Caco-2 (cell line): ENCODE results near the gene RBFOX1. TPM values are rescaled to one million over a fixed set of nuclear protein-coding genes. Genes with fewer than 3 reads are reported as not detected.

Source experiments
- BruUV-seq: library from RNA; stranded (reverse); fragments of 400-500 nt; replicated peaks from 2 replicates; lab custom pipeline; 2021; lab: Mats Ljungman, UMichigan
- CTCF ChIA-PET: fragments of 300-600 bp; sonication (Branson Sonifier 250); formaldehyde crosslinking; loops from one replicate; lab custom pipeline; 2022; ENCODE audit warnings: antibody characterized with exemption; lab: Charles Lee
- POLR2A ChIA-PET: fragments of 300-600 bp; sonication (Branson Sonifier 250); formaldehyde crosslinking; loops from one replicate; lab custom pipeline; 2022; ENCODE audit warnings: antibody characterized with exemption; lab: Charles Lee
- DNase-seq, 2 experiments: peaks; one replicate each; pipeline versions ENCODE4 v3.0.0 to v3.0.0-alpha.2; 2020 to 2022
- H3K27me3 ChIP-seq: replicated peaks from 2 replicates; pipeline ENCODE4 v1.6.0; 2011; ENCODE audit warnings: low read length; ENCODE audit not compliant: control insufficient read depth, insufficient read depth
- H3K36me3 ChIP-seq: 2 replicates; pipeline ENCODE4 v1.5.1; 2011; ENCODE audit warnings: low read length; ENCODE audit not compliant: control insufficient read depth, insufficient read depth
- H3K4me1 ChIP-seq: fragments of 250-450 bp; sonication (Bioruptor Pico); 2 replicates; pipeline ENCODE4 v1.5.1; 2020; ENCODE audit warnings: mild to moderate bottlenecking
- H3K4me3 ChIP-seq: 2 replicates; pipeline ENCODE4 v1.5.1; 2011; ENCODE audit warnings: low read depth, mild to moderate bottlenecking, control low read depth, low read length
- H3K9me3 ChIP-seq: fragments of 250-450 bp; sonication (Bioruptor Pico); 2 replicates; pipeline ENCODE4 v1.5.1; 2020; ENCODE audit warnings: mild to moderate bottlenecking, moderate library complexity
- H3K27ac Mint-ChIP-seq: one replicate; pipeline ENCODE4 v1.8.0; 2022; ENCODE audit warnings: mixed read lengths; ENCODE audit not compliant: unreplicated experiment
- H3K27me3 Mint-ChIP-seq: one replicate; pipeline ENCODE4 v1.8.0; 2022; ENCODE audit warnings: mixed read lengths; ENCODE audit not compliant: insufficient read depth, unreplicated experiment
- H3K36me3 Mint-ChIP-seq: one replicate; pipeline ENCODE4 v1.8.0; 2022; ENCODE audit warnings: mild to moderate bottlenecking, mixed read lengths; ENCODE audit not compliant: insufficient read depth, unreplicated experiment
- H3K4me1 Mint-ChIP-seq: one replicate; pipeline ENCODE4 v1.8.0; 2022; ENCODE audit warnings: low read depth, mixed read lengths; ENCODE audit not compliant: unreplicated experiment
- H3K4me3 Mint-ChIP-seq: one replicate; pipeline ENCODE4 v1.8.0; 2022; ENCODE audit warnings: mild to moderate bottlenecking, moderate library complexity, mixed read lengths; ENCODE audit not compliant: unreplicated experiment
- H3K9me3 Mint-ChIP-seq: one replicate; pipeline ENCODE4 v1.8.0; 2022; ENCODE audit warnings: mixed read lengths; ENCODE audit not compliant: unreplicated experiment
- intact Hi-C: fragments of 100-400 bp; cut with micrococcal nuclease; formaldehyde crosslinking; loops from one replicate; pipeline ENCODE4 v1.10.0; 2022; ENCODE audit not compliant: unreplicated experiment
- total RNA-seq: library from RNA; stranded (reverse); gene quantifications from 2 replicates; pipeline ENCODE4 v1.2.3, GENCODE V29; 2022
- TF ChIP-seq, protein P1 (sequence below), 2 experiments: fragments of 200-600 bp in 1 of 2; IDR thresholded peaks; 1 replicate in 1 of 2; 2 replicates in 1 of 2; pipeline versions ENCODE4 v1.5.1 to v1.8.0; 2011 to 2022; ENCODE audit warnings: antibody characterized with exemption in 1 of 2, control low read depth in 1 of 2, inconsistent platforms in 1 of 2, low read depth in 1 of 2, low read length in 1 of 2, mild to moderate bottlenecking in 1 of 2, moderate library complexity in 1 of 2; ENCODE audit not compliant: insufficient read depth in 1 of 2, severe bottlenecking in 1 of 2, unreplicated experiment in 1 of 2

The RBFOX1 gene
- total RNA-seq, 1 experiment from 2014 or later = 0.91 TPM

DNA sequence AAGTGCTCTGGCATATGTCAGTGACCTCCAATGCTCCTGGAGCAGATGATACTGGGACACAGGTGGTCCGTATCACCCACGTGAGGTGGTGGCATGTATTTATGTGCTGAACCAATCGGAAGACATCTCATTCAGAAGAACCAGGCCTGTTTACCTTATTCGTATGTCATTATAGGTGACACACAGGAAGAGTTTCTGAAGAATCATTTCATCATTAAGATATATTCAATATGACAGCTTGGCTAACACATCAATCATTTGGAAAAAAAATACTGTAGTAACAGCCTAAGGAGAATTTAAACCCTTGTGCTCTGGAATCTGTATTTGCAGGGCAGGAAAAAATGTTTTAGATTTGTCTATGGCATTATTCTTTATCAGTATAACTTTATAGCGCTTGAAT lies 44.6 kb downstream of the RBFOX1 start:
- Mint-ChIP-seq H3K4me3 (no peak overlapping the region), H3K4me1 (no peaks in the 10 kb centered on the region), H3K27ac (no peak overlapping the region), H3K9me3 (no peaks in the 10 kb centered on the region), H3K27me3 (peaks cover 5% of the 10 kb centered on the region), H3K36me3 (no peaks in the 10 kb centered on the region)
- intact Hi-C loops = no loop called here
- H3K4me1 ChIP-seq = no peaks in the 10 kb centered on the region
- H3K27me3 ChIP-seq = no peaks in the 10 kb centered on the region
- TF ChIP-seq, protein P1, sequence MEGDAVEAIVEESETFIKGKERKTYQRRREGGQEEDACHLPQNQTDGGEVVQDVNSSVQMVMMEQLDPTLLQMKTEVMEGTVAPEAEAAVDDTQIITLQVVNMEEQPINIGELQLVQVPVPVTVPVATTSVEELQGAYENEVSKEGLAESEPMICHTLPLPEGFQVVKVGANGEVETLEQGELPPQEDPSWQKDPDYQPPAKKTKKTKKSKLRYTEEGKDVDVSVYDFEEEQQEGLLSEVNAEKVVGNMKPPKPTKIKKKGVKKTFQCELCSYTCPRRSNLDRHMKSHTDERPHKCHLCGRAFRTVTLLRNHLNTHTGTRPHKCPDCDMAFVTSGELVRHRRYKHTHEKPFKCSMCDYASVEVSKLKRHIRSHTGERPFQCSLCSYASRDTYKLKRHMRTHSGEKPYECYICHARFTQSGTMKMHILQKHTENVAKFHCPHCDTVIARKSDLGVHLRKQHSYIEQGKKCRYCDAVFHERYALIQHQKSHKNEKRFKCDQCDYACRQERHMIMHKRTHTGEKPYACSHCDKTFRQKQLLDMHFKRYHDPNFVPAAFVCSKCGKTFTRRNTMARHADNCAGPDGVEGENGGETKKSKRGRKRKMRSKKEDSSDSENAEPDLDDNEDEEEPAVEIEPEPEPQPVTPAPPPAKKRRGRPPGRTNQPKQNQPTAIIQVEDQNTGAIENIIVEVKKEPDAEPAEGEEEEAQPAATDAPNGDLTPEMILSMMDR (IDR thresholded peaks at IDR 0.05; ENCODE audit: insufficient read depth in 1 of 2, low read depth in 1 of 2, low read length in 1 of 2, severe bottlenecking in 1 of 2, unreplicated experiment in 1 of 2) = no peak
- CTCF ChIA-PET = no interaction called here
- H3K9me3 ChIP-seq = no peaks in the 10 kb centered on the region
- no peak for DNase-seq
- H3K4me3 ChIP-seq = no peak overlapping the region
- POLR2A ChIA-PET = no interaction called here
- BruUV-seq = no TSS peak
- H3K36me3 ChIP-seq = no peaks in the 10 kb centered on the region

DNA sequence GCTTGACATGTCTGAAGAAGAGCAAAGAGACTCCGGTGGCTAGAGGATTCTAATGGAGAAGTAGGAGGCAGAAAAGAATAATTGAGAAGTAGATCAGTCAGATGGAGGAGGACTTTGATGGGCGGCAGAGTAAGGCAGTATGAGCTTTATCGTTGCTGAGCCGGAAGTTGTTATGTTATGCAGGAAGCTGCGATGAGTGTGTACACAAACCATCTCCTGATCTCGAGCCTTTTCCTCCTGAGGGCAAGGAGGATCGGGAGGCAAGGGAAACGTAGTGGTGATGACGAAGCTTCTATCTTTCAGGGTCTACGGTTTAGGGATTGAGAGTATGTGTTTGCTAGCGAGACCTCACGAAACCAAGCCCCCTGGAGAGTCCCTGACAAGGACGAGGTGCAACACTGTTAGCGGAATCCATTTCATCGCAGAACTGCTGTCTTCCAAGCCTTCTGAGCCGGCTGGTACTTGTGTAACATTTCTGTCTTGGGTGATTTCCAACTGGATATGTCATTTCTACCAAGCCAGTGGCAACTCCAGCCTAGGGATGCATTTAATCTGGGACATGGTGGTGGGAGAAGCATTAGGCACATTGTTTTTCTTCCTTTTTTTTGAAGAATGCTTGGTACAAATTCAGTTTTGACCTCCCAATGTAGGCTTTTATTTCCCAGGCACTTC lies 45.5 kb downstream of the RBFOX1 start:
- H3K4me1 Mint-ChIP-seq = no peaks in the 10 kb centered on the region
- CTCF ChIA-PET = no interaction called here
- intact Hi-C loops = no loop called here

DNA sequence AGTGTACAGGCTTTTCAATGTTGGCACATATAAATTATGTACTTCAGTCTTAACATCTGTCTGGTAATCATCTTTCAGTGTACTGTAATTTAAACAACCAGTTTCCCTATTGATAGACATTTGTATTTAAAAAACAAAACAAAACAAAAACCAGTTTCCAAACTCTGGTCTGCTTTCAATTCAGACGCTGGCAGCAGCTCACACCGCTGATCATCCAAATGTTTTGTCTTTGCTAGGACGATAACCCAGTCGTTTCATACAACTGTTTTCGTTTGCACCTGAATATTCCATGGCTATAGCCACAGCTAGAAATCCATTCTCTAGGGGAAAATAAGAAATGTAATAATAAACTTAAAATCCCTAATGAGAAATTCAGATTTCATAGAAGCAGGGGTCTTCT lies 47.8 kb downstream of the RBFOX1 start:
- no peak for DNase-seq
- ChIA-PET CTCF (no interaction called here), POLR2A (no interaction called here)
- no peak overlapping the region for H3K27ac Mint-ChIP-seq
- TF ChIP-seq, protein P1 (IDR thresholded peaks at IDR 0.05; ENCODE audit: insufficient read depth in 1 of 2, low read depth in 1 of 2, low read length in 1 of 2, severe bottlenecking in 1 of 2, unreplicated experiment in 1 of 2) = no peak
- H3K36me3 Mint-ChIP-seq = no peaks in the 10 kb centered on the region
- H3K9me3 ChIP-seq = no peaks in the 10 kb centered on the region
- BruUV-seq = no TSS peak
- H3K4me1 ChIP-seq = no peaks in the 10 kb centered on the region
- intact Hi-C loops = no loop called here
- no peak overlapping the region for H3K4me3 Mint-ChIP-seq
- H3K9me3 Mint-ChIP-seq = peaks cover 8% of the 10 kb centered on the region
- H3K36me3 ChIP-seq = no peaks in the 10 kb centered on the region
- no peak overlapping the region for H3K4me3 ChIP-seq
- peaks cover 13% of the 10 kb centered on the region for H3K27me3 Mint-ChIP-seq
- no peaks in the 10 kb centered on the region for H3K4me1 Mint-ChIP-seq
- no peaks in the 10 kb centered on the region for H3K27me3 ChIP-seq

More for the DNA sequence above, 45.5 kb downstream of the RBFOX1 start:
- H3K36me3 ChIP-seq = no peaks in the 10 kb centered on the region
- no peak overlapping the region for H3K4me3 ChIP-seq
- BruUV-seq = no TSS peak
- no peak for DNase-seq
- H3K4me3 Mint-ChIP-seq = no peak overlapping the region
- no peaks in the 10 kb centered on the region for H3K9me3 Mint-ChIP-seq
- H3K27me3 Mint-ChIP-seq = peaks cover 5% of the 10 kb centered on the region
- POLR2A ChIA-PET = no interaction called here
- no peaks in the 10 kb centered on the region for H3K36me3 Mint-ChIP-seq
- no peak overlapping the region for H3K27ac Mint-ChIP-seq
- H3K4me1 ChIP-seq = no peaks in the 10 kb centered on the region
- no peaks in the 10 kb centered on the region for H3K9me3 ChIP-seq
- H3K27me3 ChIP-seq = no peaks in the 10 kb centered on the region
- TF ChIP-seq, protein P1 (IDR thresholded peaks at IDR 0.05; ENCODE audit: insufficient read depth in 1 of 2, low read depth in 1 of 2, low read length in 1 of 2, severe bottlenecking in 1 of 2, unreplicated experiment in 1 of 2) = no peak
